ENCODE measurements around the gene PLEKHG3. TPM values are rescaled to one million over a fixed set of nuclear protein-coding genes. Genes with fewer than 3 reads are reported as not detected.
A peak's percentile ranks its signal among the peaks of the same experiment; 100 is the strongest.

Gene PLEKHG3
- total and polyA plus RNA-seq, 2 of the 13 experiments (the other 11 are each of a cell fraction or from before 2014, with no cell fraction given), result 7.1 to 9.8 TPM

DNA sequence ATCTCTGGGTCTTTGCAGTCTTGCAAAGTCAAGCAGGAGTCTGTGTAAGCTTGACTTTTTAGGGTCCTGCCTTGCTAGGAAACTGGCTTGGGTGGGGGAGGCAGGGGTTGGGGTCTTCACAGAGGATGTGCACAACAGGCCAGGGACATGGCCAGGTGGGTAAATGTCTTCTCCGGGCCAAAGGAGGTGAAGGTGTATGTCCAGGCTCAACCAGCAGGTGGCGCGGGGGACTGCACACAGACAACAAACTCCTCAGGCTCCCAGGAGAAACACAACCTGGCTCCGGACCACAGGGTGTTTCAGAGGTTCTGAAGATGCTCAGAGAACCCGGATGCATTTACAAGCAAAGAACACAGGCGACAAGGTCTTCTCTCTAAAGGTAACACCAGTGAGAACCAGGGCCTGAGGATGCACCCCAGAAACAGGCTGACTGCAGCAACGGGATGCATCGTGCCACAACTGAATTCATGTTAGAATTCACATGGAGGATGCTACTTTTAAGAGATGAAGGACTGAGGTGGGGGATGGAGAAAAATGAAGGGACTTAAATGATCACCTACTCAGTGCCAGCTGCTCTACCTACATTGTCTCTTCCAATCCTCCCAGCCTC, 56.0 kb downstream of the PLEKHG3 start (continued):
- TF ChIP-seq, protein P1, sequence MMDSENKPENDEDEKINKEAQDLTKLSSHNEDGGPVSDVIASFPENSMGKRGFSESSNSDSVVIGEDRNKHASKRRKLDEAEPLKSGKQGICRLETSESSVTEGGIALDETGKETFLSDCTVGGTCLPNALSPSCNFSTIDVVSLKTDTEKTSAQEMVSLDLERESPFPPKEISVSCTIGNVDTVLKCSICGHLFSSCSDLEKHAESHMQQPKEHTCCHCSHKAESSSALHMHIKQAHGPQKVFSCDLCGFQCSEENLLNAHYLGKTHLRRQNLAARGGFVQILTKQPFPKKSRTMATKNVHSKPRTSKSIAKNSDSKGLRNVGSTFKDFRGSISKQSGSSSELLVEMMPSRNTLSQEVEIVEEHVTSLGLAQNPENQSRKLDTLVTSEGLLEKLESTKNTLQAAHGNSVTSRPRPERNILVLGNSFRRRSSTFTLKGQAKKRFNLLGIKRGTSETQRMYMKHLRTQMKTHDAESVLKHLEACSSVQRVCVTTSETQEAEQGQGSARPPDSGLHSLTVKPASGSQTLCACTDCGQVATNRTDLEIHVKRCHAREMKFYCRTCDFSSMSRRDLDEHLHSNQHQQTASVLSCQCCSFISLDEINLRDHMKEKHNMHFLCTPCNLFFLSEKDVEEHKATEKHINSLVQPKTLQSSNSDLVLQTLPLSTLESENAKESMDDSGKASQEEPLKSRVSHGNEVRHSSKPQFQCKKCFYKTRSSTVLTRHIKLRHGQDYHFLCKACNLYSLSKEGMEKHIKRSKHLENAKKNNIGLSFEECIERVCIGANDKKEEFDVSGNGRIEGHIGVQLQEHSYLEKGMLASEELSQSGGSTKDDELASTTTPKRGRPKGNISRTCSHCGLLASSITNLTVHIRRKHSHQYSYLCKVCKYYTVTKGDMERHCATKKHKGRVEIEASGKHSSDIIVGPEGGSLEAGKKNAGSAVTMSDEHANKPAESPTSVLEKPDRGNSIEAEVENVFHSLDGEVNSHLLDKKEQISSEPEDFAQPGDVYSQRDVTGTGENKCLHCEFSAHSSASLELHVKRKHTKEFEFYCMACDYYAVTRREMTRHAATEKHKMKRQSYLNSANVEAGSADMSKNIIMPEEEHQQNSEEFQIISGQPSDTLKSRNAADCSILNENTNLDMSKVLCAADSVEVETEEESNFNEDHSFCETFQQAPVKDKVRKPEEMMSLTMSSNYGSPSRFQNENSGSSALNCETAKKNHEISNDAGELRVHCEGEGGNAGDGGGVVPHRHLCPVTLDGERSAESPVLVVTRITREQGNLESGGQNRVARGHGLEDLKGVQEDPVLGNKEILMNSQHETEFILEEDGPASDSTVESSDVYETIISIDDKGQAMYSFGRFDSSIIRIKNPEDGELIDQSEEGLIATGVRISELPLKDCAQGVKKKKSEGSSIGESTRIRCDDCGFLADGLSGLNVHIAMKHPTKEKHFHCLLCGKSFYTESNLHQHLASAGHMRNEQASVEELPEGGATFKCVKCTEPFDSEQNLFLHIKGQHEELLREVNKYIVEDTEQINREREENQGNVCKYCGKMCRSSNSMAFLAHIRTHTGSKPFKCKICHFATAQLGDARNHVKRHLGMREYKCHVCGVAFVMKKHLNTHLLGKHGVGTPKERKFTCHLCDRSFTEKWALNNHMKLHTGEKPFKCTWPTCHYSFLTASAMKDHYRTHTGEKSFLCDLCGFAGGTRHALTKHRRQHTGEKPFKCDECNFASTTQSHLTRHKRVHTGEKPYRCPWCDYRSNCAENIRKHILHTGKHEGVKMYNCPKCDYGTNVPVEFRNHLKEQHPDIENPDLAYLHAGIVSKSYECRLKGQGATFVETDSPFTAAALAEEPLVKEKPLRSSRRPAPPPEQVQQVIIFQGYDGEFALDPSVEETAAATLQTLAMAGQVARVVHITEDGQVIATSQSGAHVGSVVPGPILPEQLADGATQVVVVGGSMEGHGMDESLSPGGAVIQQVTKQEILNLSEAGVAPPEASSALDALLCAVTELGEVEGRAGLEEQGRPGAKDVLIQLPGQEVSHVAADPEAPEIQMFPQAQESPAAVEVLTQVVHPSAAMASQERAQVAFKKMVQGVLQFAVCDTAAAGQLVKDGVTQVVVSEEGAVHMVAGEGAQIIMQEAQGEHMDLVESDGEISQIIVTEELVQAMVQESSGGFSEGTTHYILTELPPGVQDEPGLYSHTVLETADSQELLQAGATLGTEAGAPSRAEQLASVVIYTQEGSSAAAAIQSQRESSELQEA (CRISPR knock-in tag; IDR thresholded peaks at IDR 0.05; ENCODE audit: not compliant biosample characterization), result no peak
- TF ChIP-seq, protein P2, sequence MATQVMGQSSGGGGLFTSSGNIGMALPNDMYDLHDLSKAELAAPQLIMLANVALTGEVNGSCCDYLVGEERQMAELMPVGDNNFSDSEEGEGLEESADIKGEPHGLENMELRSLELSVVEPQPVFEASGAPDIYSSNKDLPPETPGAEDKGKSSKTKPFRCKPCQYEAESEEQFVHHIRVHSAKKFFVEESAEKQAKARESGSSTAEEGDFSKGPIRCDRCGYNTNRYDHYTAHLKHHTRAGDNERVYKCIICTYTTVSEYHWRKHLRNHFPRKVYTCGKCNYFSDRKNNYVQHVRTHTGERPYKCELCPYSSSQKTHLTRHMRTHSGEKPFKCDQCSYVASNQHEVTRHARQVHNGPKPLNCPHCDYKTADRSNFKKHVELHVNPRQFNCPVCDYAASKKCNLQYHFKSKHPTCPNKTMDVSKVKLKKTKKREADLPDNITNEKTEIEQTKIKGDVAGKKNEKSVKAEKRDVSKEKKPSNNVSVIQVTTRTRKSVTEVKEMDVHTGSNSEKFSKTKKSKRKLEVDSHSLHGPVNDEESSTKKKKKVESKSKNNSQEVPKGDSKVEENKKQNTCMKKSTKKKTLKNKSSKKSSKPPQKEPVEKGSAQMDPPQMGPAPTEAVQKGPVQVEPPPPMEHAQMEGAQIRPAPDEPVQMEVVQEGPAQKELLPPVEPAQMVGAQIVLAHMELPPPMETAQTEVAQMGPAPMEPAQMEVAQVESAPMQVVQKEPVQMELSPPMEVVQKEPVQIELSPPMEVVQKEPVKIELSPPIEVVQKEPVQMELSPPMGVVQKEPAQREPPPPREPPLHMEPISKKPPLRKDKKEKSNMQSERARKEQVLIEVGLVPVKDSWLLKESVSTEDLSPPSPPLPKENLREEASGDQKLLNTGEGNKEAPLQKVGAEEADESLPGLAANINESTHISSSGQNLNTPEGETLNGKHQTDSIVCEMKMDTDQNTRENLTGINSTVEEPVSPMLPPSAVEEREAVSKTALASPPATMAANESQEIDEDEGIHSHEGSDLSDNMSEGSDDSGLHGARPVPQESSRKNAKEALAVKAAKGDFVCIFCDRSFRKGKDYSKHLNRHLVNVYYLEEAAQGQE (IDR thresholded peaks at IDR 0.05; ENCODE audit: borderline replicate concordance in 1 of 2, low read depth in 1 of 2, low read length in 2 of 2), result no peak
- no peak for TF ChIP-seq ZNF883 (CRISPR knock-in tag; IDR thresholded peaks at IDR 0.05; ENCODE audit: not compliant biosample characterization)
- no peak for TF ChIP-seq SRSF1 (optimal IDR thresholded peaks at IDR 0.05; ENCODE audit: low read depth, low read length)
- no peak for TF ChIP-seq ZNF12 (CRISPR knock-in tag; IDR thresholded peaks at IDR 0.05)
- TF ChIP-seq, protein P3, sequence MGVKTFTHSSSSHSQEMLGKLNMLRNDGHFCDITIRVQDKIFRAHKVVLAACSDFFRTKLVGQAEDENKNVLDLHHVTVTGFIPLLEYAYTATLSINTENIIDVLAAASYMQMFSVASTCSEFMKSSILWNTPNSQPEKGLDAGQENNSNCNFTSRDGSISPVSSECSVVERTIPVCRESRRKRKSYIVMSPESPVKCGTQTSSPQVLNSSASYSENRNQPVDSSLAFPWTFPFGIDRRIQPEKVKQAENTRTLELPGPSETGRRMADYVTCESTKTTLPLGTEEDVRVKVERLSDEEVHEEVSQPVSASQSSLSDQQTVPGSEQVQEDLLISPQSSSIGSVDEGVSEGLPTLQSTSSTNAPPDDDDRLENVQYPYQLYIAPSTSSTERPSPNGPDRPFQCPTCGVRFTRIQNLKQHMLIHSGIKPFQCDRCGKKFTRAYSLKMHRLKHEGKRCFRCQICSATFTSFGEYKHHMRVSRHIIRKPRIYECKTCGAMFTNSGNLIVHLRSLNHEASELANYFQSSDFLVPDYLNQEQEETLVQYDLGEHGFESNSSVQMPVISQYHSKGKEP (CRISPR knock-in tag; IDR thresholded peaks at IDR 0.05), result no peak
- no peak for TF ChIP-seq HNRNPK (IDR thresholded peaks at IDR 0.05; ENCODE audit: low read depth, low read length, poor library complexity, severe bottlenecking)
- TF ChIP-seq SAFB2 (CRISPR knock-in tag; IDR thresholded peaks at IDR 0.05; ENCODE audit: borderline replicate concordance, low read depth), result no peak
- no peak for TF ChIP-seq ZNF788 (CRISPR knock-in tag; IDR thresholded peaks at IDR 0.05; ENCODE audit: borderline replicate concordance)
- TF ChIP-seq, protein P4, sequence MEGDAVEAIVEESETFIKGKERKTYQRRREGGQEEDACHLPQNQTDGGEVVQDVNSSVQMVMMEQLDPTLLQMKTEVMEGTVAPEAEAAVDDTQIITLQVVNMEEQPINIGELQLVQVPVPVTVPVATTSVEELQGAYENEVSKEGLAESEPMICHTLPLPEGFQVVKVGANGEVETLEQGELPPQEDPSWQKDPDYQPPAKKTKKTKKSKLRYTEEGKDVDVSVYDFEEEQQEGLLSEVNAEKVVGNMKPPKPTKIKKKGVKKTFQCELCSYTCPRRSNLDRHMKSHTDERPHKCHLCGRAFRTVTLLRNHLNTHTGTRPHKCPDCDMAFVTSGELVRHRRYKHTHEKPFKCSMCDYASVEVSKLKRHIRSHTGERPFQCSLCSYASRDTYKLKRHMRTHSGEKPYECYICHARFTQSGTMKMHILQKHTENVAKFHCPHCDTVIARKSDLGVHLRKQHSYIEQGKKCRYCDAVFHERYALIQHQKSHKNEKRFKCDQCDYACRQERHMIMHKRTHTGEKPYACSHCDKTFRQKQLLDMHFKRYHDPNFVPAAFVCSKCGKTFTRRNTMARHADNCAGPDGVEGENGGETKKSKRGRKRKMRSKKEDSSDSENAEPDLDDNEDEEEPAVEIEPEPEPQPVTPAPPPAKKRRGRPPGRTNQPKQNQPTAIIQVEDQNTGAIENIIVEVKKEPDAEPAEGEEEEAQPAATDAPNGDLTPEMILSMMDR (CRISPR knock-in tag; IDR thresholded peaks at IDR 0.05), result peak; percentile 70
- TF ChIP-seq LCORL (IDR thresholded peaks at IDR 0.05), result no peak
- TF ChIP-seq LCORL (CRISPR knock-in tag; IDR thresholded peaks at IDR 0.05), result no peak
